Loucy (cell line): ENCODE data around the gene ANK3.

Experiments
- H2AFZ ChIP-seq: fragments of 200-600 bp; sonication (generic); 2 replicates; pipeline ENCODE4 v1.6.0; 2016; ENCODE audit warnings: antibody characterized with exemption, mild to moderate bottlenecking, low read length, moderate library complexity
- H3F3A ChIP-seq: fragments of 200-600 bp; 2 replicates; pipeline ENCODE4 v1.6.0; 2016; ENCODE audit warnings: antibody characterized with exemption, low read depth, mild to moderate bottlenecking
- H3K27me3 ChIP-seq: fragments of 200-600 bp; sonication (generic); 2 replicates; pipeline ENCODE4 v1.6.1; 2014; ENCODE audit warnings: low read length, mild to moderate bottlenecking; ENCODE audit not compliant: insufficient read depth, poor library complexity, severe bottlenecking
- H3K36me3 ChIP-seq: fragments of 200-600 bp; sonication (generic); 2 replicates; pipeline ENCODE4 v1.6.1; 2016; ENCODE audit warnings: low read length; ENCODE audit not compliant: insufficient read depth
- H3K4me1 ChIP-seq: fragments of 200-600 bp; sonication (generic); 2 replicates; pipeline ENCODE4 v1.5.1; 2014; ENCODE audit warnings: low read length, mild to moderate bottlenecking; ENCODE audit not compliant: insufficient read depth, poor library complexity, severe bottlenecking
- H3K4me2 ChIP-seq: fragments of 200-600 bp; sonication (generic); 2 replicates; pipeline ENCODE4 v1.6.0; 2014; ENCODE audit warnings: antibody characterized with exemption, low read length, low read depth, mild to moderate bottlenecking; ENCODE audit not compliant: poor library complexity, severe bottlenecking
- H3K4me3 ChIP-seq: fragments of 200-600 bp; sonication (generic); 2 replicates; pipeline ENCODE4 v1.5.1; 2014; ENCODE audit warnings: low read length, mild to moderate bottlenecking, mixed read lengths; ENCODE audit not compliant: poor library complexity, severe bottlenecking
- H3K79me2 ChIP-seq: fragments of 200-600 bp; sonication (generic); 2 replicates; pipeline ENCODE4 v1.6.1; 2014; ENCODE audit warnings: low read length; ENCODE audit not compliant: insufficient read depth
- H3K9ac ChIP-seq: fragments of 200-600 bp; sonication (generic); 2 replicates; pipeline ENCODE4 v1.6.0; 2014; ENCODE audit warnings: mild to moderate bottlenecking, low read depth, low read length, moderate library complexity; ENCODE audit not compliant: poor library complexity, severe bottlenecking
- H3K9me2 ChIP-seq: fragments of 200-600 bp; sonication (generic); replicated peaks from 2 replicates; pipeline ENCODE4 v1.6.1; 2016; ENCODE audit warnings: low read depth, low read length, mixed read lengths
- H3K9me3 ChIP-seq: fragments of 200-600 bp; sonication (generic); 2 replicates; pipeline ENCODE4 v1.6.1; 2014; ENCODE audit warnings: mild to moderate bottlenecking, antibody characterized with exemption, low read length, low read depth; ENCODE audit not compliant: insufficient read depth
- H4K20me1 ChIP-seq: fragments of 200-600 bp; sonication (generic); 2 replicates; pipeline ENCODE4 v1.6.0; 2014; ENCODE audit warnings: antibody characterized with exemption, low read length, mild to moderate bottlenecking; ENCODE audit not compliant: insufficient read depth, poor library complexity, severe bottlenecking
- EZH2phosphoT487 ChIP-seq: fragments of 200-600 bp; IDR thresholded peaks from 2 replicates; pipeline ENCODE4 v1.6.1; 2018; ENCODE audit warnings: antibody characterized with exemption, mild to moderate bottlenecking, moderate library complexity, borderline replicate concordance
- TF ChIP-seq, protein P1 (sequence below): fragments of 200-600 bp; sonication (generic); conservative IDR thresholded peaks from 2 replicates; pipeline ENCODE4 v1.5.1; 2014; ENCODE audit warnings: mild to moderate bottlenecking, antibody characterized with exemption, low read length

ANK3 gene

DNA sequence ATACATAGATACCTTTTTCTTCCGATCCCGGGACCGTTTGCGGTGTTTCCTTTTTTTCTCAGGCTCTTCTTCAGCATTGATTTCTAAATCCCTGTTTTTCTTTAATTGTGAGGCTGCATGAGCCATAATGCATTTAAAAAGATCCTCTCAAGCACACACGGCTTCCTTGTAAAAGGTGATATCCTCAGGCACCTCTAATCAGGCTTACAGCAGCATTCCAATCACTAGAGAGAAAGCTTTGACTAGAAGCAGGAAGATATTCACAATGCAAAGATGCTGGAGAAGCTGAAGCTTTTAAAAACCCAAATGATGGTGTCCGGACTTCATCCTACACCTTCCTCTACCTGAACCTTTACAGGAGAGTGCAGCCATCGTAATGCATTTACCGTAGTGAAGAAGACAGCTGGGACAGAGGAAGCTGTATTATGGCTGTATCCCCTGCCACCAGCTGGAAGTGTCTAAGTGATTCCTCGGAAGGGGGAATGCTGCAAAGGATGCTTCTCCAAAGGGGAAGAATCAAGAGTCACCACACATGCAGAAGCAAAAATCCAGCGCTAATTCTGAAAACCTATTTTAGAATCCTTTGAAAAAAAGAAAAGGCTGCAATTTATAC is at the start of gene ANK3:
TSS of gene ANK3 (minus strand) at position 463 of the 613 bp plus-strand sequence. CDS start at position 126, 337 bp downstream.
- no peak within 1 kb of the TSS for H3K4me2 ChIP-seq
- no peak within 1 kb of the TSS for H3K4me3 ChIP-seq
- H3K4me1 ChIP-seq = no peaks in the 10 kb centered on the region
- H3F3A ChIP-seq = no peaks in the 10 kb centered on the region
- TF ChIP-seq EZH2phosphoT487 = no peak
- TF ChIP-seq, protein P1, sequence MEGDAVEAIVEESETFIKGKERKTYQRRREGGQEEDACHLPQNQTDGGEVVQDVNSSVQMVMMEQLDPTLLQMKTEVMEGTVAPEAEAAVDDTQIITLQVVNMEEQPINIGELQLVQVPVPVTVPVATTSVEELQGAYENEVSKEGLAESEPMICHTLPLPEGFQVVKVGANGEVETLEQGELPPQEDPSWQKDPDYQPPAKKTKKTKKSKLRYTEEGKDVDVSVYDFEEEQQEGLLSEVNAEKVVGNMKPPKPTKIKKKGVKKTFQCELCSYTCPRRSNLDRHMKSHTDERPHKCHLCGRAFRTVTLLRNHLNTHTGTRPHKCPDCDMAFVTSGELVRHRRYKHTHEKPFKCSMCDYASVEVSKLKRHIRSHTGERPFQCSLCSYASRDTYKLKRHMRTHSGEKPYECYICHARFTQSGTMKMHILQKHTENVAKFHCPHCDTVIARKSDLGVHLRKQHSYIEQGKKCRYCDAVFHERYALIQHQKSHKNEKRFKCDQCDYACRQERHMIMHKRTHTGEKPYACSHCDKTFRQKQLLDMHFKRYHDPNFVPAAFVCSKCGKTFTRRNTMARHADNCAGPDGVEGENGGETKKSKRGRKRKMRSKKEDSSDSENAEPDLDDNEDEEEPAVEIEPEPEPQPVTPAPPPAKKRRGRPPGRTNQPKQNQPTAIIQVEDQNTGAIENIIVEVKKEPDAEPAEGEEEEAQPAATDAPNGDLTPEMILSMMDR = no peak
- no peak within 1 kb of the TSS for H3K9ac ChIP-seq
- H3K9me2 ChIP-seq = no peaks in the 10 kb centered on the region
- no peaks in the 10 kb centered on the region for H3K9me3 ChIP-seq
- H3K27me3 ChIP-seq = no peaks in the 10 kb centered on the region
- H3K36me3 ChIP-seq = no peaks in the 10 kb centered on the region
- no peaks in the 10 kb centered on the region for H4K20me1 ChIP-seq
- H2AFZ ChIP-seq = no peak within 1 kb of the TSS
- no peaks in the 10 kb centered on the region for H3K79me2 ChIP-seq

DNA sequence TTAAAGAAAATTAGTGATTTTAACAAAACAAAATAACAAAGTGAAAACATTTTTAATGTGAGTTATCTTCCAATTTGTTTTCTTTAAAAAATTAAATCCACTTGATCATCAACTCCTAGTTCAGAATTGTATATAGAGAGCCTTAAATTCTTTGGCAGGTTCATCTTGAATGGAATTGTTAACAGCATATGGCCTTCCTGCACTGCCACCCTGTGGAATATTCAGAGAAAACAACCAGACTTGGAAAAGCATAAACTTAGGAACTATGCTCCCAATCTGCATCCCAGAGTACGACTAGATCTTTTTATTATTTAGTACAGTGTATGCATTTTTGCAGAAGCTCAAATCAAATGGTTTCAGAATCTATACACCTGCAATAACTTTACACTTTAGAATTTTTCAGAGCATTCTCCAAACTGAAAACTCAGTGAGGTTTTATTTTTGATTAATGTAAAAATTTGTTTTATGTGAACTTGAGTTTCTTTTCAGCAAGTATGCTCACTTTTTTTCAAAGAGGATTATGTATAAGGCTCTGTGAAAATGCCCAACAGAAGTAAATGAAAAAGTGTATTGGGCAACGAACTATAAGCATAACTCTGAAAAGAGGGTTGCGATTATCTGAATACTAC is 44.9 kb upstream of the ANK3 start:
- no peaks in the 10 kb centered on the region for H3K27me3 ChIP-seq
- H3K36me3 ChIP-seq = no peaks in the 10 kb centered on the region
- H3K9me3 ChIP-seq = no peaks in the 10 kb centered on the region
- H3K9ac ChIP-seq = no peak overlapping the region
- H2AFZ ChIP-seq = no peak overlapping the region
- H3K4me1 ChIP-seq = no peaks in the 10 kb centered on the region
- no peak overlapping the region for H3K4me3 ChIP-seq
- TF ChIP-seq, protein P1 = peak; percentile 81
- TF ChIP-seq EZH2phosphoT487 = no peak
- no peaks in the 10 kb centered on the region for H3F3A ChIP-seq
- no peaks in the 10 kb centered on the region for H4K20me1 ChIP-seq
- H3K9me2 ChIP-seq = no peaks in the 10 kb centered on the region
- H3K4me2 ChIP-seq = no peak overlapping the region
- no peaks in the 10 kb centered on the region for H3K79me2 ChIP-seq

DNA sequence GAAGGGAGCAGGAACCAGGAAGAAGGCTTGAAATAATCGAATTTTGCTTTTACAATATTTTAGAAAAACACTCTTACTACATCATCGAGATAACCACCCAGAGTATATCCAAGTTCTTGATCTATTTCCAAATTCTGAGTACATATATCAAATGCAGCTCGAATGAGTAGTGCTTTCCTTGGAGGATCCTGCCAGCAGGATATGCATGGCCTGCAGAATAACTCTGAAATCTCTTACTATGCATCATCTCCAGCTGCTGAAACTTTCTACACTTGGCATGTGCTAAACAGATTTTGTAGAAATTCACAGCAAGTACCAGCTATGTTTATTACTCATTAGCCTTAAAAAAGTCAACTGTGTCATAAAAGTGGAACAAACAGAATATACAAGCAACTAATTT is 44.0 kb upstream of the ANK3 start:
- Histone ChIP-seq H3K27me3 (no peaks in the 10 kb centered on the region), H3K4me1 (no peaks in the 10 kb centered on the region), H4K20me1 (no peaks in the 10 kb centered on the region), H3F3A (no peaks in the 10 kb centered on the region), H3K4me3 (no peak overlapping the region), H3K4me2 (no peak overlapping the region), H3K9ac (no peak overlapping the region), H3K36me3 (no peaks in the 10 kb centered on the region), H3K9me3 (no peaks in the 10 kb centered on the region), H2AFZ (no peak overlapping the region; the same call in 1 of the 2 replicates), H3K9me2 (no peaks in the 10 kb centered on the region), H3K79me2 (no peaks in the 10 kb centered on the region)
- no peak for TF ChIP-seq EZH2phosphoT487
- TF ChIP-seq, protein P1 = no peak
